SK-N-SH treated with all-trans-retinoic acid at 6 μM for 48 hours (cell line): Measurements from ENCODE around the gene NME4.
"Not testable (repeated sequence)": the region's sequence is repeated elsewhere in the genome, so short reads cannot be mapped to it uniquely, and the experiment has no call there.

Source experiments
- SNAI2 ChIP-seq: fragments of 250-450 bp; sonication (Bioruptor Pico); IDR thresholded peaks from 2 replicates; pipeline ENCODE4 v1.5.0; 2020; ENCODE audit warnings: mild to moderate bottlenecking, moderate library complexity
- ZFP3 ChIP-seq: fragments of 250-450 bp; sonication (Bioruptor Pico); IDR thresholded peaks from 2 replicates; pipeline ENCODE4 v1.5.0; 2020; ENCODE audit warnings: mild to moderate bottlenecking, moderate library complexity

- not testable (repeated sequence) for TF ChIP-seq SNAI2, ZFP3
These were observed 18.1 kb downstream of the NME4 start for GRCh38 chr16:415170-415498.
